H9 (cell line): ENCODE results near the gene USP43. TPM values are rescaled to one million over a fixed set of nuclear protein-coding genes. Genes with fewer than 3 reads are reported as not detected.

Experiments used
- DNase-seq: peaks from one replicate; pipeline ENCODE4 v3.0.0-alpha.2; 2017
- H2AFZ ChIP-seq: one replicate; pipeline ENCODE4 v1.6.1; 2013; ENCODE audit warnings: mild to moderate bottlenecking, low read length, control low read depth, moderate library complexity
- H2AK5ac ChIP-seq: 2 replicates; pipeline ENCODE4 v1.6.1; 2013; ENCODE audit warnings: low read length, control low read depth, mixed read lengths; ENCODE audit not compliant: insufficient read length
- H2BK120ac ChIP-seq: one replicate; pipeline ENCODE4 v1.6.1; 2013; ENCODE audit warnings: low read depth, mild to moderate bottlenecking, low read length, control low read depth, inconsistent platforms; ENCODE audit not compliant: poor library complexity, severe bottlenecking
- H2BK12ac ChIP-seq: 2 replicates; pipeline ENCODE4 v1.6.1; 2013; ENCODE audit warnings: low read length, control low read depth, mixed read lengths, low read depth; ENCODE audit not compliant: insufficient read length
- H2BK15ac ChIP-seq: 2 replicates; pipeline ENCODE4 v1.6.1; 2013; ENCODE audit warnings: low read depth, low read length, control low read depth
- H2BK20ac ChIP-seq: one replicate; pipeline ENCODE4 v1.6.1; 2013; ENCODE audit warnings: low read depth, mild to moderate bottlenecking, low read length, control low read depth, inconsistent platforms; ENCODE audit not compliant: poor library complexity, severe bottlenecking
- H2BK5ac ChIP-seq: 2 replicates; pipeline ENCODE4 v1.6.1; 2013; ENCODE audit warnings: low read length, control low read depth, mixed read lengths; ENCODE audit not compliant: insufficient read length
- H3K14ac ChIP-seq: 2 replicates; pipeline ENCODE4 v1.6.1; 2013; ENCODE audit warnings: low read length, control low read depth; ENCODE audit not compliant: insufficient read depth
- H3K18ac ChIP-seq: 2 replicates; pipeline ENCODE4 v1.6.1; 2013; ENCODE audit warnings: low read depth, mild to moderate bottlenecking, mixed read lengths, low read length, control low read depth; ENCODE audit not compliant: insufficient read length
- H3K23ac ChIP-seq: 2 replicates; pipeline ENCODE4 v1.6.1; 2013; ENCODE audit warnings: low read length, control low read depth, mixed read lengths, low read depth; ENCODE audit not compliant: insufficient read length
- H3K23me2 ChIP-seq: 2 replicates; pipeline ENCODE4 v1.6.1; 2013; ENCODE audit warnings: low read depth, mild to moderate bottlenecking, mixed read lengths, low read length, control low read depth; ENCODE audit not compliant: insufficient read length, poor library complexity, severe bottlenecking
- H3K27ac ChIP-seq: 2 replicates; pipeline ENCODE4 v1.5.1; 2013; ENCODE audit warnings: low read length, control low read depth, mixed read lengths, low read depth; ENCODE audit not compliant: insufficient read length
- H3K27me3 ChIP-seq: 2 replicates; pipeline ENCODE4 v1.6.1; 2013; ENCODE audit warnings: low read length, control low read depth, inconsistent platforms; ENCODE audit not compliant: insufficient read depth
- H3K4ac ChIP-seq: 2 replicates; pipeline ENCODE4 v1.6.1; 2013; ENCODE audit warnings: low read depth, mild to moderate bottlenecking, control low read depth, inconsistent platforms, low read length, moderate library complexity
- H3K4me1 ChIP-seq: 2 replicates; pipeline ENCODE4 v1.6.1; 2013; ENCODE audit warnings: low read length, control low read depth, inconsistent platforms; ENCODE audit not compliant: insufficient read depth
- H3K4me2 ChIP-seq: 2 replicates; pipeline ENCODE4 v1.6.1; 2013; ENCODE audit warnings: low read length, control low read depth, mixed read lengths; ENCODE audit not compliant: insufficient read length, insufficient read depth
- H3K56ac ChIP-seq: 2 replicates; pipeline ENCODE4 v1.6.1; 2013; ENCODE audit warnings: low read depth, mild to moderate bottlenecking, mixed read lengths, low read length, control low read depth; ENCODE audit not compliant: insufficient read length
- H3K79me1 ChIP-seq: 2 replicates; pipeline ENCODE4 v1.6.1; 2013; ENCODE audit warnings: low read depth, mild to moderate bottlenecking, moderate library complexity, low read length, control low read depth, inconsistent platforms; ENCODE audit not compliant: insufficient read depth, poor library complexity, severe bottlenecking
- H3K79me2 ChIP-seq: 2 replicates; pipeline ENCODE4 v1.6.1; 2013; ENCODE audit warnings: low read length, control low read depth, inconsistent platforms; ENCODE audit not compliant: insufficient read depth
- H3K9ac ChIP-seq: 2 replicates; pipeline ENCODE4 v1.6.1; 2013; ENCODE audit warnings: low read length, control low read depth, mixed read lengths; ENCODE audit not compliant: insufficient read length; ENCODE audit errors: extremely low read depth
- H3K9me3 ChIP-seq: one replicate; pipeline ENCODE4 v1.6.1; 2013; ENCODE audit warnings: low read depth, low read length, inconsistent platforms; ENCODE audit not compliant: control insufficient read depth
- H3T11ph ChIP-seq: one replicate; pipeline ENCODE4 v1.6.1; 2013; ENCODE audit warnings: mild to moderate bottlenecking, low read length, control low read depth, inconsistent platforms
- H4K20me1 ChIP-seq: one replicate; pipeline ENCODE4 v1.6.1; 2013; ENCODE audit not compliant: control insufficient read depth, insufficient read length, insufficient read depth
- H4K5ac ChIP-seq: 2 replicates; pipeline ENCODE4 v1.6.1; 2013; ENCODE audit warnings: low read depth, mild to moderate bottlenecking, mixed read lengths, low read length, control low read depth; ENCODE audit not compliant: insufficient read length
- H4K8ac ChIP-seq: replicated peaks from 2 replicates; pipeline ENCODE4 v1.6.1; 2013; ENCODE audit warnings: low read length, control low read depth, mixed read lengths, low read depth; ENCODE audit not compliant: insufficient read length
- H4K91ac ChIP-seq: 2 replicates; pipeline ENCODE4 v1.6.1; 2013; ENCODE audit warnings: low read depth, mild to moderate bottlenecking, moderate library complexity, mixed read lengths, low read length, control low read depth; ENCODE audit not compliant: insufficient read length
- H3K27ac Mint-ChIP-seq, 3 experiments: 2 replicates in 2 of 3; 3 replicates in 1 of 3; pipeline ENCODE4 v1.8.0; 2020 to 2021; ENCODE audit warnings: mixed read lengths in 3 of 3, mild to moderate bottlenecking in 1 of 3, moderate library complexity in 1 of 3
- H3K27me3 Mint-ChIP-seq: 2 replicates; pipeline ENCODE4 v1.8.0; 2021; ENCODE audit warnings: low read depth, mild to moderate bottlenecking, moderate library complexity, mixed read lengths
- H3K36me3 Mint-ChIP-seq, 3 experiments: 2 replicates in 2 of 3; 3 replicates in 1 of 3; pipeline ENCODE4 v1.8.0; 2020 to 2021; ENCODE audit warnings: low read depth in 3 of 3, mixed read lengths in 3 of 3; ENCODE audit not compliant: insufficient read depth in 1 of 3
- H3K4me1 Mint-ChIP-seq, 2 experiments: 2 replicates each; pipeline ENCODE4 v1.8.0; 2020; ENCODE audit warnings: mixed read lengths in 2 of 2
- H3K4me3 Mint-ChIP-seq, 2 experiments: 2 replicates in 1 of 2; 3 replicates in 1 of 2; pipeline ENCODE4 v1.8.0; 2020 to 2021; ENCODE audit warnings: mild to moderate bottlenecking in 2 of 2, mixed read lengths in 2 of 2, moderate library complexity in 1 of 2
- H3K9me3 Mint-ChIP-seq, 2 experiments: 2 replicates in 1 of 2; 3 replicates in 1 of 2; pipeline ENCODE4 v1.8.0; 2020; ENCODE audit warnings: mild to moderate bottlenecking in 2 of 2, mixed read lengths in 2 of 2, moderate library complexity in 1 of 2
- WGBS: extraction: QIAGEN DNeasy Blood & Tissue Kit; methylation state at CpG from one replicate; pipeline ENCODE4 v1.1.7; 2013; ENCODE audit warnings: missing lambda C conversion rate, low lambda C conversion rate, mixed read lengths; ENCODE audit not compliant: insufficient read length; ENCODE audit errors: extremely low coverage; 5-methylcytosine and 5-hydroxymethylcytosine counted together
- total RNA-seq: library from RNA; stranded (reverse); gene quantifications from 2 replicates; pipeline ENCODE4 v1.2.1, GENCODE V29; 2021
- TF ChIP-seq, protein P1 (sequence below): fragments of 200-600 bp; sonication (generic); conservative IDR thresholded peaks from 3 replicates; pipeline ENCODE4 v1.8.0; 2021; ENCODE audit warnings: antibody characterized with exemption, mild to moderate bottlenecking

The USP43 gene
- total RNA-seq, 1 experiment from 2014 or later: 5.2 TPM

DNA sequence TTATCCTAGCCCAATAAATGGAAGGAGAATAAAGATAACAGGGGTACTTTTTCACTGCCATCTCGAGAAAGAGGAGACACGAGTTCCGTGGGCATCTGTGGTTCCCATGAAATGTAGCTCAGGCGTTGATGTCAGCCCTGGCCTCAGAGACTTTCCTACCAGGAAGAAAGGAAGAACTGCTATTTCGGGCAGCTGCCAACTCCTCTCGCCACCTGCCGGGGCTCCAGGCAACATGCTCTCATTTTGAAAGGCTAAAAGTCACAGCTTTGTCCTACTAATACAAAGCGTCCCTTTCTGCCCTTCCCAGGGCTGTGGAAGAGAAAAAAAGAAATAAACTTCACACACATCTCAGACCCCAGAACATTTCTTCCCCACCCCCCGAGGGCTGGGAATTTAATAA is 80.3 kb downstream of the USP43 start:
- H3K27me3 Mint-ChIP-seq: no peaks in the 10 kb centered on the region

More for the DNA sequence above, 80.3 kb downstream of the USP43 start:
- Mint-ChIP-seq H3K36me3 (no peaks in the 10 kb centered on the region; a peak in 3 of 7 replicates), H3K9me3 (no peaks in the 10 kb centered on the region), H3K4me3 (no peak overlapping the region), H3K27ac (no peak overlapping the region), H3K4me1 (peaks cover 0 to 4% of the 10 kb centered on the region in 2 experiments; a peak in 2 of 4 replicates)
- Histone ChIP-seq H2BK20ac (no peak overlapping the region), H3K4ac (no peak overlapping the region), H3K23me2 (no peaks in the 10 kb centered on the region), H4K5ac (no peak overlapping the region), H4K20me1 (no peaks in the 10 kb centered on the region), H2AFZ (no peak overlapping the region), H3K79me2 (no peaks in the 10 kb centered on the region), H3K9me3 (no peaks in the 10 kb centered on the region), H2BK15ac (no peak overlapping the region), H3K27me3 (no peaks in the 10 kb centered on the region), H2AK5ac (no peak overlapping the region), H2BK120ac (no peak overlapping the region), H4K8ac (no peak overlapping the region), H3T11ph (no peak overlapping the region), H3K14ac (no peak overlapping the region), H3K56ac (no peak overlapping the region), H3K18ac (no peak overlapping the region), H3K9ac (no peak overlapping the region), H3K4me1 (no peaks in the 10 kb centered on the region), H2BK12ac (no peak overlapping the region), H3K4me2 (no peak overlapping the region), H3K79me1 (no peaks in the 10 kb centered on the region), H4K91ac (no peak overlapping the region), H3K23ac (no peak overlapping the region), H2BK5ac (no peak overlapping the region), H3K27ac (no peak overlapping the region)
- DNase-seq: no peak
- no CpG with 5 or more reads among the region's 9 CpGs for WGBS
- TF ChIP-seq, protein P1, sequence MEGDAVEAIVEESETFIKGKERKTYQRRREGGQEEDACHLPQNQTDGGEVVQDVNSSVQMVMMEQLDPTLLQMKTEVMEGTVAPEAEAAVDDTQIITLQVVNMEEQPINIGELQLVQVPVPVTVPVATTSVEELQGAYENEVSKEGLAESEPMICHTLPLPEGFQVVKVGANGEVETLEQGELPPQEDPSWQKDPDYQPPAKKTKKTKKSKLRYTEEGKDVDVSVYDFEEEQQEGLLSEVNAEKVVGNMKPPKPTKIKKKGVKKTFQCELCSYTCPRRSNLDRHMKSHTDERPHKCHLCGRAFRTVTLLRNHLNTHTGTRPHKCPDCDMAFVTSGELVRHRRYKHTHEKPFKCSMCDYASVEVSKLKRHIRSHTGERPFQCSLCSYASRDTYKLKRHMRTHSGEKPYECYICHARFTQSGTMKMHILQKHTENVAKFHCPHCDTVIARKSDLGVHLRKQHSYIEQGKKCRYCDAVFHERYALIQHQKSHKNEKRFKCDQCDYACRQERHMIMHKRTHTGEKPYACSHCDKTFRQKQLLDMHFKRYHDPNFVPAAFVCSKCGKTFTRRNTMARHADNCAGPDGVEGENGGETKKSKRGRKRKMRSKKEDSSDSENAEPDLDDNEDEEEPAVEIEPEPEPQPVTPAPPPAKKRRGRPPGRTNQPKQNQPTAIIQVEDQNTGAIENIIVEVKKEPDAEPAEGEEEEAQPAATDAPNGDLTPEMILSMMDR: no peak; the same call in 2 of the 3 replicates
